ENCODE results near the gene AKAP4. TPM values are rescaled to one million over a fixed set of nuclear protein-coding genes. Genes with fewer than 3 reads are reported as not detected.

The AKAP4 gene
- total RNA-seq, 1 experiment from 2014 or later: not detected

Other genes starting within 250 kb of the AKAP4 start
- 0.66 and 17.5 TPM in 2 replicates for gene CCNB3, start 3.8 kb upstream of the AKAP4 start, total RNA-seq (2014; rRNA removed; shearing (Covaris generic))